Neural progenitor cell (in vitro differentiated cells): Measurements from ENCODE around the gene CHST9. TPM values are rescaled to one million over a fixed set of nuclear protein-coding genes. Genes with fewer than 3 reads are reported as not detected.

Source experiments
- DNase-seq: peaks from one replicate; pipeline ENCODE4 v3.0.0-alpha.2; 2016; ENCODE audit warnings: low spot score
- H2AFZ ChIP-seq: fragments of 200-600 bp; sonication (generic); replicated peaks from 2 replicates; pipeline ENCODE4 v1.6.1; 2016; ENCODE audit warnings: antibody characterized with exemption
- H3F3A ChIP-seq: fragments of 200-600 bp; sonication (generic); 2 replicates; pipeline ENCODE4 v1.6.1; 2016; ENCODE audit warnings: antibody characterized with exemption, low read depth
- H3K27ac ChIP-seq: fragments of 200-600 bp; sonication (generic); 2 replicates; pipeline ENCODE4 v1.5.1; 2016; ENCODE audit warnings: mild to moderate bottlenecking
- H3K27me3 ChIP-seq: fragments of 200-600 bp; sonication (generic); 2 replicates; pipeline ENCODE4 v1.6.1; 2016; ENCODE audit warnings: mild to moderate bottlenecking, moderate library complexity
- H3K36me3 ChIP-seq: fragments of 200-600 bp; sonication (generic); 2 replicates; pipeline ENCODE4 v1.5.1; 2016
- H3K4me1 ChIP-seq: fragments of 200-600 bp; sonication (generic); 2 replicates; pipeline ENCODE4 v1.6.1; 2016; ENCODE audit warnings: mixed run types
- H3K4me2 ChIP-seq: fragments of 200-600 bp; sonication (generic); 2 replicates; pipeline ENCODE4 v1.6.1; 2016
- H3K4me3 ChIP-seq: fragments of 200-600 bp; sonication (generic); 2 replicates; pipeline ENCODE4 v1.5.1; 2016
- H3K79me2 ChIP-seq: fragments of 200-600 bp; sonication (generic); 2 replicates; pipeline ENCODE4 v1.6.1; 2016; ENCODE audit warnings: low read depth
- H3K9ac ChIP-seq: fragments of 200-600 bp; sonication (generic); 2 replicates; pipeline ENCODE4 v1.6.1; 2016
- H3K9me3 ChIP-seq: fragments of 200-600 bp; sonication (generic); 2 replicates; pipeline ENCODE4 v1.5.1; 2016; ENCODE audit warnings: low read depth
- H4K20me1 ChIP-seq: fragments of 200-600 bp; sonication (generic); 2 replicates; pipeline ENCODE4 v1.6.1; 2016; ENCODE audit warnings: low read depth
- H3K27ac Mint-ChIP-seq: 3 replicates; pipeline ENCODE4 v1.8.0; 2021; ENCODE audit warnings: mixed read lengths
- H3K27me3 Mint-ChIP-seq: 2 replicates; pipeline ENCODE4 v1.8.0; 2022; ENCODE audit warnings: low read depth, mild to moderate bottlenecking, inconsistent platforms, moderate library complexity, mixed read lengths; ENCODE audit not compliant: insufficient read depth
- H3K36me3 Mint-ChIP-seq: 3 replicates; pipeline ENCODE4 v1.8.0; 2021; ENCODE audit warnings: mixed read lengths
- H3K4me1 Mint-ChIP-seq: 3 replicates; pipeline ENCODE4 v1.8.0; 2021; ENCODE audit warnings: mixed read lengths
- H3K4me3 Mint-ChIP-seq: 3 replicates; pipeline ENCODE4 v1.8.0; 2021; ENCODE audit warnings: mild to moderate bottlenecking, moderate library complexity, mixed read lengths
- H3K9me3 Mint-ChIP-seq: 3 replicates; pipeline ENCODE4 v1.8.0; 2020; ENCODE audit warnings: mixed read lengths
- CTCF ChIP-seq: fragments of 200-600 bp; sonication (generic); IDR thresholded peaks from 2 replicates; pipeline ENCODE4 v1.5.1; 2017; ENCODE audit warnings: antibody characterized with exemption, mild to moderate bottlenecking
- EZH2 ChIP-seq: fragments of 200-600 bp; sonication (generic); IDR thresholded peaks from 2 replicates; pipeline ENCODE4 v1.6.1; 2017; ENCODE audit warnings: antibody characterized with exemption, mild to moderate bottlenecking, moderate library complexity
- EZH2phosphoT487 ChIP-seq: fragments of 200-600 bp; sonication (generic); IDR thresholded peaks from 2 replicates; pipeline ENCODE4 v1.6.1; 2017; ENCODE audit warnings: antibody characterized with exemption
- total RNA-seq: library from RNA; depleted of rRNA; stranded (reverse); fragments of >200 nt; gene quantifications from 2 replicates; pipeline ENCODE4 v1.2.3, GENCODE V29; 2015; ENCODE audit warnings: low replicate concordance

CHST9 gene
- total RNA-seq, 1 donor from 2014 or later, result 1.3 TPM

GRCh38 chr18:27141876-27142275, 43.2 kb downstream of the CHST9 start:
- no peak overlapping the region for H3K4me3 Mint-ChIP-seq

GRCh38 chr18:27138079-27138478, 47.0 kb downstream of the CHST9 start:
- Histone ChIP-seq H3K27me3 (no peaks in the 10 kb centered on the region), H3K4me3 (no peak overlapping the region), H3K36me3 (no peaks in the 10 kb centered on the region), H2AFZ (peak overlapping the region; percentile 26), H3K4me2 (peak overlapping the region; percentile 27), H3K27ac (no peak overlapping the region), H3F3A (peaks cover 3% of the 10 kb centered on the region), H4K20me1 (no peaks in the 10 kb centered on the region), H3K79me2 (no peaks in the 10 kb centered on the region), H3K9me3 (no peaks in the 10 kb centered on the region), H3K4me1 (peaks cover 14% of the 10 kb centered on the region), H3K9ac (no peak overlapping the region)
- no peak overlapping the region for H3K4me3 Mint-ChIP-seq
- TF ChIP-seq EZH2 (no peak), EZH2phosphoT487 (no peak), CTCF (no peak)
- no peaks in the 10 kb centered on the region for H3K27me3 Mint-ChIP-seq
- no peaks in the 10 kb centered on the region for H3K9me3 Mint-ChIP-seq
- H3K36me3 Mint-ChIP-seq, result no peaks in the 10 kb centered on the region
- H3K27ac Mint-ChIP-seq, result no peak overlapping the region
- peak; percentile 21 for DNase-seq
- H3K4me1 Mint-ChIP-seq, result peaks cover 6% of the 10 kb centered on the region

More at GRCh38 chr18:27141876-27142275, 43.2 kb downstream of the CHST9 start:
- Mint-ChIP-seq H3K4me1 (peaks cover 8% of the 10 kb centered on the region), H3K27ac (no peak overlapping the region), H3K27me3 (no peaks in the 10 kb centered on the region), H3K9me3 (no peaks in the 10 kb centered on the region), H3K36me3 (no peaks in the 10 kb centered on the region)
- DNase-seq, result no peak
- TF ChIP-seq CTCF, result no peak
- no peak for TF ChIP-seq EZH2phosphoT487
- no peak for TF ChIP-seq EZH2
- H3K9me3 ChIP-seq, result no peaks in the 10 kb centered on the region
- no peaks in the 10 kb centered on the region for H3K27me3 ChIP-seq
- H4K20me1 ChIP-seq, result no peaks in the 10 kb centered on the region
- H3K9ac ChIP-seq, result no peak overlapping the region
- H3K4me2 ChIP-seq, result no peak overlapping the region
- no peak overlapping the region for H3K27ac ChIP-seq
- H3K4me3 ChIP-seq, result no peak overlapping the region
- H3K4me1 ChIP-seq, result peaks cover 14% of the 10 kb centered on the region
- H3K79me2 ChIP-seq, result no peaks in the 10 kb centered on the region
- H3F3A ChIP-seq, result peaks cover 3% of the 10 kb centered on the region
- H3K36me3 ChIP-seq, result no peaks in the 10 kb centered on the region
- H2AFZ ChIP-seq, result no peak overlapping the region

GRCh38 chr18:27136208-27136535, 48.9 kb downstream of the CHST9 start:
- H3F3A ChIP-seq, result peaks cover 3% of the 10 kb centered on the region
- H3K36me3 ChIP-seq, result no peaks in the 10 kb centered on the region
- H3K79me2 ChIP-seq, result no peaks in the 10 kb centered on the region
- Mint-ChIP-seq H3K27ac (no peak overlapping the region), H3K4me3 (no peak overlapping the region), H3K27me3 (no peaks in the 10 kb centered on the region), H3K4me1 (peaks cover 6% of the 10 kb centered on the region), H3K36me3 (no peaks in the 10 kb centered on the region), H3K9me3 (no peaks in the 10 kb centered on the region)
- H3K4me2 ChIP-seq, result no peak overlapping the region
- no peaks in the 10 kb centered on the region for H4K20me1 ChIP-seq
- no peak for TF ChIP-seq EZH2
- no peak for TF ChIP-seq CTCF
- no peak for TF ChIP-seq EZH2phosphoT487
- no peak for DNase-seq
- no peaks in the 10 kb centered on the region for H3K9me3 ChIP-seq
- H3K4me1 ChIP-seq, result peaks cover 14% of the 10 kb centered on the region
- no peaks in the 10 kb centered on the region for H3K27me3 ChIP-seq
- no peak overlapping the region for H3K27ac ChIP-seq
- no peak overlapping the region for H3K4me3 ChIP-seq
- H2AFZ ChIP-seq, result no peak overlapping the region
- no peak overlapping the region for H3K9ac ChIP-seq
